Astrocyte (in vitro differentiated cells and primary cell): Measurements from ENCODE around the gene NRP1. TPM values are rescaled to one million over a fixed set of nuclear protein-coding genes. Genes with fewer than 3 reads are reported as not detected.

Source experiments
- DNase-seq: peaks from one replicate; pipeline ENCODE4 v3.0.0-alpha.2; 2010; ENCODE audit warnings: low read depth
- FAIRE-seq: peaks from 2 replicates; lab custom pipeline; 2011; peaks lifted over from hg19 to GRCh38; lab: Jason Lieb, UNC
- H2AFZ ChIP-seq: 2 replicates; pipeline ENCODE4 v1.6.0; 2012; ENCODE audit warnings: low read depth, low read length, inconsistent platforms
- H3K27ac ChIP-seq: 2 replicates; pipeline ENCODE4 v1.5.1; 2011; ENCODE audit warnings: low read depth, low read length, inconsistent platforms
- H3K27me3 ChIP-seq: 2 replicates; pipeline ENCODE4 v1.6.0; 2011; ENCODE audit warnings: low read length, inconsistent platforms; ENCODE audit not compliant: insufficient read depth
- H3K36me3 ChIP-seq: 2 replicates; pipeline ENCODE4 v1.5.1; 2011; ENCODE audit warnings: low read length, inconsistent platforms; ENCODE audit not compliant: insufficient read depth
- H3K4me1 ChIP-seq: 2 replicates; pipeline ENCODE4 v1.5.1; 2011; ENCODE audit warnings: low read length, inconsistent platforms; ENCODE audit not compliant: insufficient read depth
- H3K4me2 ChIP-seq: 2 replicates; pipeline ENCODE4 v1.6.0; 2012; ENCODE audit warnings: low read length, inconsistent platforms
- H3K4me3 ChIP-seq: 2 replicates; pipeline ENCODE4 v1.5.1; 2011; ENCODE audit warnings: low read depth, mild to moderate bottlenecking, low read length, inconsistent platforms; ENCODE audit not compliant: insufficient read depth
- H3K79me2 ChIP-seq: 2 replicates; pipeline ENCODE4 v1.6.0; 2012; ENCODE audit warnings: mild to moderate bottlenecking, low read length, inconsistent platforms; ENCODE audit not compliant: insufficient read depth
- H3K9ac ChIP-seq: 2 replicates; pipeline ENCODE4 v1.6.0; 2012; ENCODE audit warnings: mild to moderate bottlenecking, low read length, inconsistent platforms
- H3K9me3 ChIP-seq: 2 replicates; pipeline ENCODE4 v1.5.1; 2012; ENCODE audit warnings: low read depth, mild to moderate bottlenecking, low read length, inconsistent platforms; ENCODE audit not compliant: insufficient read depth
- H4K20me1 ChIP-seq: 2 replicates; pipeline ENCODE4 v1.6.0; 2012; ENCODE audit warnings: low read length, inconsistent platforms; ENCODE audit not compliant: insufficient read depth
- H3K27ac Mint-ChIP-seq: one replicate; pipeline ENCODE4 v1.8.0; 2021; ENCODE audit warnings: mild to moderate bottlenecking, mixed read lengths; ENCODE audit not compliant: unreplicated experiment
- H3K27me3 Mint-ChIP-seq: one replicate; pipeline ENCODE4 v1.8.0; 2021; ENCODE audit warnings: low read depth, mixed read lengths; ENCODE audit not compliant: unreplicated experiment
- H3K36me3 Mint-ChIP-seq: one replicate; pipeline ENCODE4 v1.8.0; 2021; ENCODE audit warnings: low read depth, mixed read lengths; ENCODE audit not compliant: unreplicated experiment
- H3K4me1 Mint-ChIP-seq: one replicate; pipeline ENCODE4 v1.8.0; 2021; ENCODE audit warnings: low read depth, mixed read lengths; ENCODE audit not compliant: unreplicated experiment
- H3K4me3 Mint-ChIP-seq: one replicate; pipeline ENCODE4 v1.8.0; 2021; ENCODE audit warnings: mild to moderate bottlenecking, moderate library complexity, mixed read lengths; ENCODE audit not compliant: unreplicated experiment
- H3K9me3 Mint-ChIP-seq: one replicate; pipeline ENCODE4 v1.8.0; 2021; ENCODE audit warnings: mild to moderate bottlenecking, mixed read lengths; ENCODE audit not compliant: unreplicated experiment
- CTCF ChIP-seq: IDR thresholded peaks from 2 replicates; pipeline ENCODE4 v1.5.1; 2011; ENCODE audit warnings: low read depth, mild to moderate bottlenecking, inconsistent platforms, low read length, moderate library complexity; ENCODE audit not compliant: insufficient read depth
- EZH2 ChIP-seq: IDR thresholded peaks from 2 replicates; pipeline ENCODE4 v1.6.1; 2012; ENCODE audit warnings: mild to moderate bottlenecking, low read length, inconsistent platforms; ENCODE audit not compliant: insufficient read depth
- total RNA-seq: library from RNA; stranded (reverse); gene quantifications from 2 replicates; pipeline ENCODE4 v1.2.1, GENCODE V29; 2021

Gene NRP1
- total RNA-seq, 1 donor from 2014 or later = 59.4 TPM

- H3K9me3 Mint-ChIP-seq = no peaks in the 10 kb centered on the region
- Histone ChIP-seq H3K27me3 (no peaks in the 10 kb centered on the region), H3K4me2 (no peak overlapping the region), H3K79me2 (no peaks in the 10 kb centered on the region), H3K36me3 (peaks cover 30% of the 10 kb centered on the region), H3K4me1 (peaks cover 41% of the 10 kb centered on the region), H3K4me3 (no peak overlapping the region), H3K27ac (peak overlapping the region; percentile 17), H3K9ac (no peak overlapping the region), H2AFZ (no peak overlapping the region), H3K9me3 (no peaks in the 10 kb centered on the region), H4K20me1 (no peaks in the 10 kb centered on the region)
- peak overlapping the region; percentile 1 for H3K27ac Mint-ChIP-seq
- FAIRE-seq = peak; percentile 20
- peaks cover 27% of the 10 kb centered on the region for H3K4me1 Mint-ChIP-seq
- peak; percentile 77 for DNase-seq
- no peaks in the 10 kb centered on the region for H3K27me3 Mint-ChIP-seq
- no peak for TF ChIP-seq CTCF
- TF ChIP-seq EZH2 = no peak
- H3K4me3 Mint-ChIP-seq = no peak overlapping the region
- H3K36me3 Mint-ChIP-seq = peaks cover 10% of the 10 kb centered on the region
Measured at GRCh38 chr10:33195608-33196376, 138.7 kb downstream of the NRP1 start.

- DNase-seq (peak; percentile 53), FAIRE-seq (peak; percentile 77)
- Histone ChIP-seq H3K27me3 (no peaks in the 10 kb centered on the region), H4K20me1 (no peaks in the 10 kb centered on the region), H3K9ac (peak overlapping the region; percentile 38), H3K27ac (peak overlapping the region; percentile 43), H3K79me2 (no peaks in the 10 kb centered on the region), H3K4me1 (peaks cover 46% of the 10 kb centered on the region), H2AFZ (no peak overlapping the region), H3K4me3 (no peak overlapping the region), H3K36me3 (peaks cover 16% of the 10 kb centered on the region), H3K9me3 (no peaks in the 10 kb centered on the region), H3K4me2 (peak overlapping the region; percentile 17)
- Mint-ChIP-seq H3K27ac (no peak overlapping the region), H3K4me3 (no peak overlapping the region), H3K27me3 (no peaks in the 10 kb centered on the region), H3K9me3 (peaks cover 2% of the 10 kb centered on the region), H3K36me3 (peaks cover 11% of the 10 kb centered on the region), H3K4me1 (peaks cover 30% of the 10 kb centered on the region)
- no peak for TF ChIP-seq CTCF
- no peak for TF ChIP-seq EZH2
Measured at GRCh38 chr10:33193701-33194521, 140.6 kb downstream of the NRP1 start.
